K562 (cell line): ENCODE data around the gene UIMC1. TPM values are rescaled to one million over a fixed set of nuclear protein-coding genes. Genes with fewer than 3 reads are reported as not detected.

Experiments used
- ATAC-seq: fragments of 200-7000 bp; cut with Tn5 transposase; 3 replicates; pipeline ENCODE4 v1.9.1; 2020; ENCODE audit warnings: moderate library complexity
- BruUV-seq: library from RNA; stranded (reverse); fragments of 400-500 nt; replicated peaks from 2 replicates; lab custom pipeline; 2021; lab: Mats Ljungman, UMichigan
- CTCF ChIA-PET: fragments of 300-600 bp; formaldehyde crosslinking; extraction: SDS; loops from one replicate; lab custom pipeline; 2021; ENCODE audit warnings: low intra/inter-chr PET ratio; lab: Yijun Ruan, JAX
- POLR2A ChIA-PET: fragments of 300-600, 350-650 bp; sonication (Branson Sonifier 250); formaldehyde crosslinking; extraction: SDS; loops from one replicate; lab custom pipeline; 2021; ENCODE audit warnings: antibody characterized with exemption, inconsistent platforms; lab: Yijun Ruan, JAX
- DNase-seq, 4 experiments: peaks; one replicate each; pipeline versions ENCODE4 v3.0.0 to v3.0.0-alpha.2; 2011 to 2018; ENCODE audit warnings: low spot score in 3 of 4, mixed read lengths in 3 of 4; ENCODE audit errors: extremely low read depth in 1 of 4
- FAIRE-seq: peaks from 2 replicates; lab custom pipeline; 2011; peaks lifted over from hg19 to GRCh38; lab: Jason Lieb, UNC
- H2AFZ ChIP-seq: 2 replicates; pipeline ENCODE4 v1.6.0; 2011; ENCODE audit warnings: low read depth, low read length, control low read depth, inconsistent platforms
- H3K27ac ChIP-seq: fragments of 200-600 bp; 3 replicates; pipeline ENCODE4 v1.8.0; 2011; ENCODE audit warnings: low read depth, mild to moderate bottlenecking, control low read depth, inconsistent platforms, low read length, moderate library complexity, mixed read lengths; ENCODE audit errors: extremely low read depth
- H3K27me3 ChIP-seq, 2 experiments: fragments of 300-600 bp in 1 of 2; 2 replicates in 1 of 2; 3 replicates in 1 of 2; pipeline versions ENCODE4 v1.6.0 to v1.8.0; 2011; ENCODE audit warnings: inconsistent platforms in 2 of 2, low read length in 2 of 2, mild to moderate bottlenecking in 1 of 2, mixed read lengths in 1 of 2, moderate library complexity in 1 of 2; ENCODE audit not compliant: control insufficient read depth in 2 of 2, insufficient read depth in 2 of 2
- H3K36me3 ChIP-seq: fragments of 300-600 bp; 3 replicates; pipeline ENCODE4 v1.8.0; 2011; ENCODE audit warnings: mild to moderate bottlenecking, low read length, inconsistent platforms; ENCODE audit not compliant: control insufficient read depth, insufficient read depth
- H3K4me1 ChIP-seq, 2 experiments: fragments of 200-600 bp in 1 of 2; replicated peaks in 1 of 2; 2 replicates in 1 of 2; 3 replicates in 1 of 2; pipeline versions ENCODE4 v1.5.1 to v1.8.0; 2011; ENCODE audit warnings: inconsistent platforms in 2 of 2, low read length in 2 of 2, mild to moderate bottlenecking in 1 of 2, mixed read lengths in 1 of 2, moderate library complexity in 1 of 2; ENCODE audit not compliant: control insufficient read depth in 2 of 2, insufficient read depth in 2 of 2
- H3K4me2 ChIP-seq: 2 replicates; pipeline ENCODE4 v1.6.1; 2011; ENCODE audit warnings: low read length, control low read depth, inconsistent platforms, mixed read lengths; ENCODE audit not compliant: insufficient read depth
- H3K4me3 ChIP-seq: fragments of 200-600 bp; sonication (generic), shearing (Covaris generic); 2 replicates; pipeline ENCODE4 v1.5.1; 2016; ENCODE audit warnings: control low read depth, inconsistent platforms
- H3K79me2 ChIP-seq: fragments of 200-600 bp; 3 replicates; pipeline ENCODE4 v1.8.0; 2011; ENCODE audit warnings: low read length, inconsistent platforms; ENCODE audit not compliant: control insufficient read depth, insufficient read depth
- H3K9ac ChIP-seq, 2 experiments: 2 replicates each; pipeline versions ENCODE4 v1.6.0 to v1.6.1; 2011; ENCODE audit warnings: low read depth in 2 of 2, low read length in 2 of 2, control low read depth in 1 of 2, inconsistent platforms in 1 of 2, mild to moderate bottlenecking in 1 of 2, mixed read lengths in 1 of 2; ENCODE audit not compliant: insufficient read depth in 1 of 2
- H3K9me1 ChIP-seq: one replicate; pipeline ENCODE4 v1.6.0; 2011; ENCODE audit warnings: inconsistent platforms, mild to moderate bottlenecking, low read length, moderate library complexity; ENCODE audit not compliant: control insufficient read depth, insufficient read depth
- H3K9me3 ChIP-seq: replicated peaks from 2 replicates; pipeline ENCODE4 v1.5.1; 2011; ENCODE audit warnings: low read depth, low read length, inconsistent platforms; ENCODE audit not compliant: control insufficient read depth, insufficient read depth
- H4K20me1 ChIP-seq: replicated peaks from 2 replicates; pipeline ENCODE4 v1.6.1; 2011; ENCODE audit warnings: low read length, inconsistent platforms, mixed read lengths; ENCODE audit not compliant: control insufficient read depth, insufficient read depth
- ATF3 ChIP-seq, 2 experiments: fragments of 450-650 bp in 1 of 2; sonication (generic) in 1 of 2; formaldehyde crosslinking in 1 of 2; IDR thresholded peaks in 1 of 2; conservative IDR thresholded peaks in 1 of 2; 2 replicates each; pipeline versions ENCODE4 v1.6.1 to v1.8.1; 2016 to 2023; ENCODE audit warnings: mild to moderate bottlenecking in 2 of 2, moderate library complexity in 2 of 2, inconsistent platforms in 1 of 2, missing genetic modification reagents in 1 of 2
- CREBBP ChIP-seq: IDR thresholded peaks from one replicate; pipeline ENCODE4 v1.6.1; 2012; ENCODE audit warnings: low read depth, mild to moderate bottlenecking, control low read depth, inconsistent platforms, low read length
- FOXJ3 ChIP-seq: sonication (generic); formaldehyde crosslinking; IDR thresholded peaks from 2 replicates; pipeline ENCODE4 v1.4.0; 2020; ENCODE audit warnings: mild to moderate bottlenecking, missing genetic modification reagents
- KAT7 ChIP-seq: sonication (generic); formaldehyde crosslinking; IDR thresholded peaks from 2 replicates; pipeline ENCODE4 v1.8.0; 2022; ENCODE audit warnings: missing genetic modification reagents, mild to moderate bottlenecking, borderline replicate concordance
- LARP7 ChIP-seq: fragments of 450-650 bp; IDR thresholded peaks from 2 replicates; pipeline ENCODE4 v1.6.1; 2016
- MBD2 ChIP-seq: sonication (generic); IDR thresholded peaks from 2 replicates; pipeline ENCODE4 v1.6.1; 2016; ENCODE audit warnings: low read depth, borderline replicate concordance
- PCBP2 ChIP-seq: fragments of 200-400 bp; formaldehyde crosslinking; IDR thresholded peaks from 2 replicates; pipeline ENCODE4 v1.6.1; 2018; ENCODE audit warnings: low read length, low read depth, mild to moderate bottlenecking, moderate library complexity; ENCODE audit not compliant: poor library complexity, severe bottlenecking
- PTBP1 ChIP-seq: fragments of 200-400 bp; formaldehyde crosslinking; IDR thresholded peaks from 2 replicates; pipeline ENCODE4 v1.6.1; 2017; ENCODE audit warnings: low read depth, low read length
- RFX7 ChIP-seq: fragments of 250-450 bp; sonication (Bioruptor Pico); IDR thresholded peaks from 2 replicates; pipeline ENCODE4 v1.5.1; 2021; ENCODE audit warnings: mild to moderate bottlenecking
- SAFB ChIP-seq: fragments of 200-400 bp; formaldehyde crosslinking; IDR thresholded peaks from 2 replicates; pipeline ENCODE4 v1.6.1; 2017; ENCODE audit warnings: low read depth, low read length, borderline replicate concordance
- SLC30A9 ChIP-seq: fragments of 250-450 bp; sonication (Bioruptor Pico); IDR thresholded peaks from 2 replicates; pipeline ENCODE4 v1.8.0; 2022; ENCODE audit warnings: mild to moderate bottlenecking, moderate library complexity
- YY1 ChIP-seq, 3 experiments: IDR thresholded peaks; 2 replicates each; pipeline ENCODE4 v1.6.1; 2011; ENCODE audit warnings: low read length in 2 of 3, mild to moderate bottlenecking in 2 of 3, moderate library complexity in 2 of 3, borderline replicate concordance in 1 of 3, control low read depth in 1 of 3, low read depth in 1 of 3; ENCODE audit not compliant: insufficient read depth in 3 of 3, insufficient replicate concordance in 2 of 3, control insufficient read depth in 1 of 3, insufficient read length in 1 of 3; ENCODE audit errors: extremely low read depth in 1 of 3
- ZNF311 ChIP-seq: fragments of 250-450 bp; sonication (Bioruptor Pico); IDR thresholded peaks from 2 replicates; pipeline ENCODE4 v1.4.0; 2020; ENCODE audit warnings: mild to moderate bottlenecking, moderate library complexity
- WGBS: fragments of 100-300 bp; shearing (Covaris generic); methylation state at CpG from one replicate; pipeline ENCODE4 v1.1.6; 2016; ENCODE audit warnings: low coverage, mixed read lengths; ENCODE audit not compliant: insufficient coverage; ENCODE audit errors: missing lambda C conversion rate; 5-methylcytosine and 5-hydroxymethylcytosine counted together
- in situ Hi-C: fragments of 300-500 bp; cut with MboI; formaldehyde crosslinking; loops from 4 replicates; pipeline ENCODE4 v1.15.0; 2018; ENCODE audit warnings: inconsistent platforms, mixed read lengths
- intact Hi-C: fragments of 100-400 bp; cut with micrococcal nuclease; formaldehyde crosslinking; loops from 2 replicates; pipeline ENCODE4 v1.14.2; 2022
- polyA plus RNA-seq, 8 experiments: library from polyadenylated mRNA; depleted of rRNA in 4 of 8; stranded (reverse) in 5 of 8; unstranded in 3 of 8; fragments of >200 nt; fragmentation: Nextera tagmentation in 2 of 8; fragmentation: Illumina TruSeq in 1 of 8; extraction: Ambion mirVana in 2 of 8; extraction: Trizol in 1 of 8; gene quantifications; 2 replicates each; pipeline versions ENCODE4 v1.2.1 to v1.2.3, GENCODE V29; 2011 to 2014; ENCODE audit warnings: inconsistent platforms in 1 of 8, missing spikeins in 1 of 8
- total RNA-seq, 7 experiments: library from RNA; depleted of rRNA in 6 of 7; stranded (reverse); fragments of >200 nt in 6 of 7; fragmentation: Illumina TruSeq in 2 of 7; extraction: Trizol in 2 of 7; gene quantifications; 2 replicates each; pipeline versions ENCODE4 v1.2.1 to v1.2.3, GENCODE V29; 2011 to 2021; ENCODE audit warnings: low replicate concordance in 1 of 7

The UIMC1 gene
- total and polyA plus RNA-seq, 9 of the 15 experiments (the other 6 are each of a cell fraction or from before 2014, with no cell fraction given) = 14.9 to 51.7 (median 36.8) TPM

- BruUV-seq = no TSS peak
- peaks cover 76% of the 10 kb centered on the region for H3K36me3 ChIP-seq
- H3K9me1 ChIP-seq = no peaks in the 10 kb centered on the region
- peaks cover 7 to 15% of the 10 kb centered on the region in 2 experiments; a peak in 3 of 5 replicates for H3K4me1 ChIP-seq
- WGBS = 89% methylated on average over 7 of the region's 7 CpGs
- H3K9me3 ChIP-seq = no peaks in the 10 kb centered on the region
- POLR2A ChIA-PET = interaction anchor here (0.5 kb wide), 2 partner anchors 68 to 240 kb away, joined by 3 read pairs; no protein-coding TSS in a partner anchor
- ATAC-seq (no peak), FAIRE-seq (no peak)
- no peak overlapping the region for H3K4me2 ChIP-seq
- intact Hi-C loops = no loop called here
- H2AFZ ChIP-seq = no peak overlapping the region
- TF ChIP-seq FOXJ3 (CRISPR knock-in tag) = no peak
- TF ChIP-seq YY1 (IDR thresholded peaks at IDR 0.05; ENCODE audit: borderline replicate concordance in 1 of 3, control insufficient read depth in 1 of 3, extremely low read depth in 1 of 3, insufficient read depth in 3 of 3, insufficient read length in 1 of 3, insufficient replicate concordance in 2 of 3, low read depth in 1 of 3, low read length in 2 of 3) = peak in 1 of 3 experiments; percentile 44
- TF ChIP-seq, all 486 proteins: peak for 1
- in situ Hi-C loops = no loop called here
- no peak for DNase-seq
- no peaks in the 10 kb centered on the region; the same call in 1 of the 2 replicates for H4K20me1 ChIP-seq
- no peak overlapping the region for H3K27ac ChIP-seq
- no peak overlapping the region for H3K9ac ChIP-seq
- H3K79me2 ChIP-seq = no peaks in the 10 kb centered on the region
- CTCF ChIA-PET = no interaction called here
- no peak overlapping the region for H3K4me3 ChIP-seq
- H3K27me3 ChIP-seq = no peaks in the 10 kb centered on the region
Measured at GRCh38 chr5:176934309-176934930, 72.2 kb downstream of the UIMC1 start.

- WGBS = 80% methylated on average over 1 of the region's 1 CpG
- Histone ChIP-seq H3K27ac (no peak overlapping the region), H2AFZ (no peak overlapping the region), H4K20me1 (no peaks in the 10 kb centered on the region; the same call in 1 of the 2 replicates), H3K36me3 (peaks cover 57% of the 10 kb centered on the region), H3K9ac (no peak overlapping the region), H3K4me3 (no peak overlapping the region), H3K9me3 (no peaks in the 10 kb centered on the region), H3K9me1 (no peaks in the 10 kb centered on the region), H3K4me1 (no peaks in the 10 kb centered on the region), H3K27me3 (no peaks in the 10 kb centered on the region), H3K4me2 (no peak overlapping the region), H3K79me2 (peaks cover 2% of the 10 kb centered on the region; the same call in 1 of the 3 replicates)
- in situ Hi-C loops (no loop called here), intact Hi-C loops (no loop called here)
- no peak for FAIRE-seq
- DNase-seq = no peak
- ChIA-PET CTCF (no interaction called here), POLR2A (no interaction called here)
- no peak for ATAC-seq
- BruUV-seq = no TSS peak
- TF ChIP-seq ATF3 (IDR thresholded peaks at IDR 0.05) = no peak
- no peak for TF ChIP-seq ATF3 (CRISPR knock-in tag; conservative IDR thresholded peaks at IDR 0.05)
- no peak for TF ChIP-seq SAFB
- TF ChIP-seq SLC30A9 = no peak
- TF ChIP-seq CREBBP = no peak
- no peak for TF ChIP-seq KAT7
- no peak for TF ChIP-seq LARP7
- TF ChIP-seq MBD2 = no peak
- TF ChIP-seq YY1 (IDR thresholded peaks at IDR 0.05; ENCODE audit: borderline replicate concordance in 1 of 3, control insufficient read depth in 1 of 3, extremely low read depth in 1 of 3, insufficient read depth in 3 of 3, insufficient read length in 1 of 3, insufficient replicate concordance in 2 of 3, low read depth in 1 of 3, low read length in 2 of 3) = no peak
- TF ChIP-seq ZNF311 = no peak
- TF ChIP-seq PCBP2 = no peak
- no peak for TF ChIP-seq PTBP1
- no peak for TF ChIP-seq RFX7 (CRISPR knock-in tag)
Measured at GRCh38 chr5:176929654-176930053, 76.9 kb downstream of the UIMC1 start.
